Stimulated activated CD4-positive, alpha-beta T cell treated with anti-CD3 and anti-CD28 coated beads, Interleukin-1b, Interleukin-23, amount 100 ng/mL, for 24 hours (primary cell): ENCODE data around the gene MRM3.
"Not testable (repeated sequence)": the region's sequence is repeated elsewhere in the genome, so short reads cannot be mapped to it uniquely, and the experiment has no call there.

Experiments
- DNase-seq, 4 experiments: peaks; one replicate each; pipeline ENCODE4 v3.0.0-alpha.2; 2020; ENCODE audit warnings: low read depth in 4 of 4, low spot score in 1 of 4

Gene MRM3

DNA sequence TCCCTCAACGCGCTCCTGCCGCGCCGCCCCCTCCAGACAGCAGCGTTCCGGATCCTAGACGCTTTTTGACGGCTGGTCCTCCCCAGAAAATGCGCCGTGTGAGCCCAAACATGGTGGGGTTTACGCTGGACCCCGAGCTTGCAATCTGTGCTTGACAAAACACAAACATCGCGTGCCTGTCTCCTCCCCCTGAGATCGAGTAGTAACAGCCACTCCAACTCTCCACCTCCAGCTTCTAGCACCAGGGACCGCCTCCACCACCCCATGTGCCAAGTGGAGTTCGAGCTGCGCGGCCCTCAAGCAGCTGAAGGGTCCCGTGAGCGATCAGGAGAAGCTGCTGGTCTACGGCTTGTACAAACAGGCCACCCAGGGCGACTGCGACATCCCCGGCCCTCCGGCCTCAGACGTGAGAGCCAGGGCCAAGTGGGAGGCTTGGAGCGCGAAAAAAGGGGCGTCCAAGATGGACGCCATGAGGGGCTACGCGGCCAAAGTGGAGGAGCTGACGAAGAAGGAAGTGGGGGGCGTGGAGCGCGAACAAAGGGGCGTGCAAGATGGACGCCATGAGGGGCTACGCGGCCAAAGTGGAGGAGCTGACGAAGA lies 29.4 kb upstream of the MRM3 start:
- no peak for DNase-seq

GRCh38 chr17:753418-753817 lies 28.7 kb upstream of the MRM3 start:
- DNase-seq, result no peak

DNA sequence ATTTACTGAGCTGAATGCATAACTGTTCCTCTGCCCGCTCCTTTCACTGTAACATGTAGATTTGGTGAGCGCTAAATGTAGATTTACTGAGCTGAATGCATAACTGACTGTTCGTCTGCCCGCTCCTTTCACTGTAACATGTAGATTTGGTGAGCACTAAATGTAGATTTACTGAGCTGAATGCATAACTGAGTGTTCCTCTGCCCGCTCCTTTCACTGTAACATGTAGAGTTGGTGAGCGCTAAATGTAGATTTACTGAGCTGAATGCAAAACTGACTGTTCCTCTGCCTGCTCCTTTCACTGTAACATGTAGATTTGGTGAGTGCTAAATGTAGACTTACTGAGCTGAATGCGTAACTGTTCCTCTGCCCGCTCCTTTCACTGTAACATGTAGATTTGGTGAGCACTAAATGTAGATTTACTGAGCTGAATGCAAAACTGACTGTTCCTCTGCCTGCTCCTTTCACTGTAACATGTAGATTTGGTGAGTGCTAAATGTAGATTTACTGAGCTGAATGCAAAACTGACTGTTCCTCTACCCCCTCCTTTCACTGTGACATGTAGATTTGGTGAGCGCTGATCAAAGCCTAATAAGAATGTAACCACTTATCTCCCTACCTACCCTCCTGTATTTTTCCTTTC lies 26.7 kb upstream of the MRM3 start:
- DNase-seq, result not testable (repeated sequence)

DNA sequence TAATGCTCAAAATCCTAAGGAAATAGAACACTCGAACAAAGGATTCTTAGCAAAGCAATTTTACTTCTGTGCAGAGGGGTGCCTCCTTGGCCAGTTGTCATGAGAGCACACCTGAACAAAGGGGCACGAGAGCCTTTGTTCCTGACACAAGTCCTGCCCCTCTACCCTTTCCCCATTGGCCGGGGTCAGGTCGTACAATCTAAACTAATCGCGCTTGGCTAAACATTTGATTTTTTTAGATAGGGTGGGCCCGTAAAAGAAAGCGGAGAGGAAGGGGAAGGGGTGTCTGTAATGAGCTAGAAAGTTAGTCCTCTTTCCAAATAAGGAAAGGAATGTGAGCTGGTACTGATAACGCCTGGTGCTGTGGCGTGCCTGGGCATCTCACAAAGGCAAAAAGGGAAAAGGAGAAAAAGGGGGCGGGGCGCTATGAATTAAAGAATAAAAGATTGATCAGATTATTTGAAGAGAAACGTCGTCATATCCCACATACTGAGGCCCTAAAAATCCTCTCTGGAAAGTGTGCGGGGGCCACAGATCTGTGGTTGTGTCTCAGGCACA lies 26.1 kb upstream of the MRM3 start:
- not testable (repeated sequence) for DNase-seq

- DNase-seq, result no peak
Measured at GRCh38 chr17:759964-760363, 22.2 kb upstream of the MRM3 start.

DNA sequence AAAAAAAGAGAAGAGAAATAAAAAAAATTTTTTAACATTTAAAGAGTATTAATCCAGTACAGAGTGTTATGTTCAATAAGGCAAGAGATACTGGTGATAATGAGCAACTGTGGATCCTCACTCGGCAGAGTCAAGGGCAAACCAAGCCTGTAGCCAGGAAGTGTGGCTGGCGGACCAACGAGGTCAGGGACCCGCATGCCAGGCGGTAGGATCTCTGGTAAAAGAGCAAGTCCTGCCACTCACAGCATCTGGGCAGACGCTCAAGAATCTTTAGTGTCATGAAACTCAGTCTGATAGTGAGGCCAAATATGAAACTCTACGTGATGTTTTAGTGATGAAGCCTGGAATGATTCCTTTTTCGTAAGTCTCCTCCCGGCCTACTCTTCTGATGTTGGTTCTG lies 21.8 kb upstream of the MRM3 start:
- no peak for DNase-seq

GRCh38 chr17:767076-767475 lies 15.1 kb upstream of the MRM3 start:
- no peak for DNase-seq

DNA sequence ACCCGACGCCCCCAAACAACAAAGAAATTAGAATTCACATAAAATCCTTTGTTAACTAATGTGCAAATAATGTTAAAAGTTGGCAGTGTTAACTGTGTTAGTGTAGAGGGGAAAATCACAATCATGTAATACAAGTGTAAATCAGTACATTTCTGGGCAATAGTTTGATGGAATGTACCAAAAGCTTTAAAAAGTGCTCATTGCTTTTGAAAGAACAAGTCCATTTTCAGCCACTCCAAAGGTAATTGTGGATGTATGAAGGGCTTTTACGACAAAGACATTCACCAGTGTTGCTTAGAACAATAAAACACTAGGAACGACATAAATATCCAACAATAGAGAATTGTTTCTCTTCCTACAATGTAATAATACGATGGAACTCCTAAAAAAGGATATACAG lies 9.1 kb upstream of the MRM3 start:
- DNase-seq, result no peak

- DNase-seq, result no peak
Measured at GRCh38 chr17:773467-774312, 8.5 kb upstream of the MRM3 start.

GRCh38 chr17:774313-774584 lies 7.9 kb upstream of the MRM3 start:
- DNase-seq, result no peak

DNA sequence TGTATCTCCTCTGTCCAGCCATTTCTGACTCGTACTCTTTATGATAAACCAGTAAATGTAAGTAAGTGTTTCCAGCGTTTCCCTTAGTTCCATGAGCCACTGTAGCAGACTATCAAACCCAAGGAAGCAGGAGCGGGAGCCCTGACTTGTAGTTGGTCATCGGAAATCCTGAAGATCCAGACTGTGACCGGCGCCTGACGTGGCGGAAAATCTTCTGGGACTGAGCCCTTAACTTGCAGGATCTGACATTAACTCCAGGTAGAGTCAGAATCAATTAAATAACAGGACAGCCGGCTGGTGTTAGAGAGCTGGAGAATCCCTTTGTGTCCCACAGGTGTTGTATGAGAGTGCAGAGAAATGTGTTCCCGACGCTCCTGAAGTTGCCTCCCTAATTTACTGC lies 4.1 kb upstream of the MRM3 start:
- DNase-seq, result no peak

GRCh38 chr17:784143-784542 lies 2.0 kb downstream of the MRM3 start:
- DNase-seq, result no peak

- DNase-seq, result not testable (repeated sequence)
Measured at GRCh38 chr17:785901-786300, 3.7 kb downstream of the MRM3 start.

GRCh38 chr17:787641-788221 lies 5.6 kb downstream of the MRM3 start:
- no peak for DNase-seq

GRCh38 chr17:788551-788950 lies 6.4 kb downstream of the MRM3 start:
- no peak for DNase-seq

DNA sequence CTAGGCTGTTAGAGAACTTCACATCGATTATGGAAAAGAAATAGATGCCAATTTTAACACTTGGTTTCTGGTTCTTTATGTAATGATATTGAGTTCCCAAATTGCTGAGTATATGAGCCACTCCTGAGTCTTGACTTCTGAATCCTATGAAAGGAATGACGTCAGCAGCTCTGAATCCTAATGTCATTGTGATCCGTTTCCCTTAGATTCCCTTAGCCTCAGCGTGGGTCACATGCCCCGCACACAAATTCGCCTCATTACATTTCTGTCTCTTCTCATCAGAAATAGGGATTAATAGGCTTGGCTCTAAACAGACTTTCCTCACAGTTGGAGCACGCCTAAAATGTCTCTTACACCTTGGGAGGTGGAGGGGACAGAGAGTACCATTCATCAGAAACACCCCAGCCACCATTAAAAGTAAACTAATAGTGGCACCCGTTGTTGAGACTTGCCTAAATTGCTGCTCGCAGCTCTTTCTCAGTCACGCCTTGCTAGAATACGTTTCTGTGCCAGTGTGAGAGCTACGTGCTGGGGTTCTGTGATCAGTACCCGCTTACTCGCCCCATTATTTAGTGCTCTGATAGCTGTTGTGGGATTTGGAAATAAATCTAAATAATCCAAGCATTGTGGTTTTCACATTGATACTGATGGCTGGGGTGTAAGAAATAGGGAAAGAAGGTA lies 7.1 kb downstream of the MRM3 start:
- DNase-seq, result no peak

DNA sequence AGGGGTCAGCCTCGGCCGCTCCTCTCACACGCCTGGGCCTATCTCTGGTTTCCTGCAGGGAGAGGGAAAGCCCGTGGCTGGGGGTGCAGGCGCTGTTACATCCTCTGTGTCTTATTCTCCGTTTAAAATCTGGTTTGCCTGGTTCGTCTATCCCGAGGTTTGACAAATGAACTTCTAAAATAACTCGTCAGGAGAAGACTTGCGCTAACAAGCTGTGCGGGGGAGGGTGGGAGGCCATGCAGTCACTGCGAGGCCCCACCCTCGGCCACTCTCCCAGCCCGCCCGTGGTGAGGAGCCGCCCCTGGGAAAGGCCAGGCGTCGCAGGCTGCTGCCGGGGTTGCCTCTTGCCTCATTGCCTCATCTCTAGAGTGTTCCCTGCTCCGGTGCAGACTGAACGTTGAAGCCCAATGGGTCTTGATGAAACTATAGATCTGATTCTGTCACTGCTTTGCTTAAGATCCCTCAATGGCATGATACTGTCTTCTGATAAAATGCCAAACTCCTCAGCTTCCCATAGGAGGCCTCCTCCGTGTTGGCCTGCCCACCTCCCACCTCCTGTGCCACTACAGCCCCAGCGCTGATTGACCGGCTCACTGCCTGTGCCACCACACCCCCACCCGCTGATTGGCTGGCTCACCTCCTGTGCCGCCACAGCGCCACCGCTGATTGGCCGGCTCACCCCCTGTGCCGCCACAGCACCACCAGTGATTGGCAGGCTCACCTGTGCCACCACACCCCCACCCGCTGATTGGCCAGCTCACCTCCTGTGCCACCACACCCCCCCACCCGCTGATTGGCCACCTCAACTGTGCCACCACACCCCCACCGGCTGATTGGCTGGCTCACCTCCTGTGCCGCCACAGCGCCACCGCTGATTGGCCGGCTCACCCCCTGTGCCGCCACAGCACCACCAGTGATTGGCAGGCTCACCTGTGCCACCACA lies 8.0 kb downstream of the MRM3 start:
- DNase-seq, result not testable (repeated sequence)

- DNase-seq, result not testable (repeated sequence)
Measured at GRCh38 chr17:790874-791247, 8.7 kb downstream of the MRM3 start.

- DNase-seq, result no peak
Measured at GRCh38 chr17:791829-792228, 9.7 kb downstream of the MRM3 start.

DNA sequence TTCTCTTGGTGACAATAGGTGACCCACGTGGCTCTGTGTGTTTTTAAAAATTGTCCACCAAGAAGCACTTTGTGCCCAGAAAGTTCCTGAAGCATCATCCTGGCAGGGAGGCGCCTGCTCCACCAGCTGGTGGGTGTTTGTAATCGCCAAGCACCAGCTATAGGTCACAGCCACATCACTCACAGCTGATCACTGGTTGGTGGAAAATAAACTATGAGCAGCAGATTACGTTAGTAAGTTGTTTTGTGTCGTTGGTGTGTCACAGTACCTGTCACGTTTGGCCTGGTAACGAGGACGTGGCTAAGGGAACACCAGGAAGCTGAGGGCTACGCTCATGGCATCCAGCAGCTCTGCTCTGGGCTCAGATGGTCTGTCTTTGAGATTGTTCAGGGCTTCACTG lies 10.1 kb downstream of the MRM3 start:
- DNase-seq, result no peak
